H9 (cell line): ENCODE results near the gene HLA-DPB1. TPM values are rescaled to one million over a fixed set of nuclear protein-coding genes. Genes with fewer than 3 reads are reported as not detected.

Experiments used
- DNase-seq: peaks from one replicate; pipeline ENCODE4 v3.0.0-alpha.2; 2017
- H2AFZ ChIP-seq: one replicate; pipeline ENCODE4 v1.6.1; 2013; ENCODE audit warnings: mild to moderate bottlenecking, low read length, control low read depth, moderate library complexity
- H2AK5ac ChIP-seq: 2 replicates; pipeline ENCODE4 v1.6.1; 2013; ENCODE audit warnings: low read length, control low read depth, mixed read lengths; ENCODE audit not compliant: insufficient read length
- H2BK120ac ChIP-seq: one replicate; pipeline ENCODE4 v1.6.1; 2013; ENCODE audit warnings: low read depth, mild to moderate bottlenecking, low read length, control low read depth, inconsistent platforms; ENCODE audit not compliant: poor library complexity, severe bottlenecking
- H2BK12ac ChIP-seq: 2 replicates; pipeline ENCODE4 v1.6.1; 2013; ENCODE audit warnings: low read length, control low read depth, mixed read lengths, low read depth; ENCODE audit not compliant: insufficient read length
- H2BK15ac ChIP-seq: 2 replicates; pipeline ENCODE4 v1.6.1; 2013; ENCODE audit warnings: low read depth, low read length, control low read depth
- H2BK20ac ChIP-seq: one replicate; pipeline ENCODE4 v1.6.1; 2013; ENCODE audit warnings: low read depth, mild to moderate bottlenecking, low read length, control low read depth, inconsistent platforms; ENCODE audit not compliant: poor library complexity, severe bottlenecking
- H2BK5ac ChIP-seq: 2 replicates; pipeline ENCODE4 v1.6.1; 2013; ENCODE audit warnings: low read length, control low read depth, mixed read lengths; ENCODE audit not compliant: insufficient read length
- H3K14ac ChIP-seq: 2 replicates; pipeline ENCODE4 v1.6.1; 2013; ENCODE audit warnings: low read length, control low read depth; ENCODE audit not compliant: insufficient read depth
- H3K18ac ChIP-seq: 2 replicates; pipeline ENCODE4 v1.6.1; 2013; ENCODE audit warnings: low read depth, mild to moderate bottlenecking, mixed read lengths, low read length, control low read depth; ENCODE audit not compliant: insufficient read length
- H3K23ac ChIP-seq: 2 replicates; pipeline ENCODE4 v1.6.1; 2013; ENCODE audit warnings: low read length, control low read depth, mixed read lengths, low read depth; ENCODE audit not compliant: insufficient read length
- H3K23me2 ChIP-seq: 2 replicates; pipeline ENCODE4 v1.6.1; 2013; ENCODE audit warnings: low read depth, mild to moderate bottlenecking, mixed read lengths, low read length, control low read depth; ENCODE audit not compliant: insufficient read length, poor library complexity, severe bottlenecking
- H3K27ac ChIP-seq: 2 replicates; pipeline ENCODE4 v1.5.1; 2013; ENCODE audit warnings: low read length, control low read depth, mixed read lengths, low read depth; ENCODE audit not compliant: insufficient read length
- H3K27me3 ChIP-seq: 2 replicates; pipeline ENCODE4 v1.6.1; 2013; ENCODE audit warnings: low read length, control low read depth, inconsistent platforms; ENCODE audit not compliant: insufficient read depth
- H3K4ac ChIP-seq: 2 replicates; pipeline ENCODE4 v1.6.1; 2013; ENCODE audit warnings: low read depth, mild to moderate bottlenecking, control low read depth, inconsistent platforms, low read length, moderate library complexity
- H3K4me1 ChIP-seq: 2 replicates; pipeline ENCODE4 v1.6.1; 2013; ENCODE audit warnings: low read length, control low read depth, inconsistent platforms; ENCODE audit not compliant: insufficient read depth
- H3K4me2 ChIP-seq: 2 replicates; pipeline ENCODE4 v1.6.1; 2013; ENCODE audit warnings: low read length, control low read depth, mixed read lengths; ENCODE audit not compliant: insufficient read length, insufficient read depth
- H3K56ac ChIP-seq: 2 replicates; pipeline ENCODE4 v1.6.1; 2013; ENCODE audit warnings: low read depth, mild to moderate bottlenecking, mixed read lengths, low read length, control low read depth; ENCODE audit not compliant: insufficient read length
- H3K79me1 ChIP-seq: 2 replicates; pipeline ENCODE4 v1.6.1; 2013; ENCODE audit warnings: low read depth, mild to moderate bottlenecking, moderate library complexity, low read length, control low read depth, inconsistent platforms; ENCODE audit not compliant: insufficient read depth, poor library complexity, severe bottlenecking
- H3K79me2 ChIP-seq: 2 replicates; pipeline ENCODE4 v1.6.1; 2013; ENCODE audit warnings: low read length, control low read depth, inconsistent platforms; ENCODE audit not compliant: insufficient read depth
- H3K9ac ChIP-seq: 2 replicates; pipeline ENCODE4 v1.6.1; 2013; ENCODE audit warnings: low read length, control low read depth, mixed read lengths; ENCODE audit not compliant: insufficient read length; ENCODE audit errors: extremely low read depth
- H3K9me3 ChIP-seq: one replicate; pipeline ENCODE4 v1.6.1; 2013; ENCODE audit warnings: low read depth, low read length, inconsistent platforms; ENCODE audit not compliant: control insufficient read depth
- H3T11ph ChIP-seq: one replicate; pipeline ENCODE4 v1.6.1; 2013; ENCODE audit warnings: mild to moderate bottlenecking, low read length, control low read depth, inconsistent platforms
- H4K20me1 ChIP-seq: one replicate; pipeline ENCODE4 v1.6.1; 2013; ENCODE audit not compliant: control insufficient read depth, insufficient read length, insufficient read depth
- H4K5ac ChIP-seq: 2 replicates; pipeline ENCODE4 v1.6.1; 2013; ENCODE audit warnings: low read depth, mild to moderate bottlenecking, mixed read lengths, low read length, control low read depth; ENCODE audit not compliant: insufficient read length
- H4K8ac ChIP-seq: replicated peaks from 2 replicates; pipeline ENCODE4 v1.6.1; 2013; ENCODE audit warnings: low read length, control low read depth, mixed read lengths, low read depth; ENCODE audit not compliant: insufficient read length
- H4K91ac ChIP-seq: 2 replicates; pipeline ENCODE4 v1.6.1; 2013; ENCODE audit warnings: low read depth, mild to moderate bottlenecking, moderate library complexity, mixed read lengths, low read length, control low read depth; ENCODE audit not compliant: insufficient read length
- H3K27ac Mint-ChIP-seq, 3 experiments: 2 replicates in 2 of 3; 3 replicates in 1 of 3; pipeline ENCODE4 v1.8.0; 2020 to 2021; ENCODE audit warnings: mixed read lengths in 3 of 3, mild to moderate bottlenecking in 1 of 3, moderate library complexity in 1 of 3
- H3K27me3 Mint-ChIP-seq: 2 replicates; pipeline ENCODE4 v1.8.0; 2021; ENCODE audit warnings: low read depth, mild to moderate bottlenecking, moderate library complexity, mixed read lengths
- H3K36me3 Mint-ChIP-seq, 3 experiments: 2 replicates in 2 of 3; 3 replicates in 1 of 3; pipeline ENCODE4 v1.8.0; 2020 to 2021; ENCODE audit warnings: low read depth in 3 of 3, mixed read lengths in 3 of 3; ENCODE audit not compliant: insufficient read depth in 1 of 3
- H3K4me1 Mint-ChIP-seq, 2 experiments: 2 replicates each; pipeline ENCODE4 v1.8.0; 2020; ENCODE audit warnings: mixed read lengths in 2 of 2
- H3K4me3 Mint-ChIP-seq, 2 experiments: 2 replicates in 1 of 2; 3 replicates in 1 of 2; pipeline ENCODE4 v1.8.0; 2020 to 2021; ENCODE audit warnings: mild to moderate bottlenecking in 2 of 2, mixed read lengths in 2 of 2, moderate library complexity in 1 of 2
- H3K9me3 Mint-ChIP-seq, 2 experiments: 2 replicates in 1 of 2; 3 replicates in 1 of 2; pipeline ENCODE4 v1.8.0; 2020; ENCODE audit warnings: mild to moderate bottlenecking in 2 of 2, mixed read lengths in 2 of 2, moderate library complexity in 1 of 2
- CTCF ChIP-seq: fragments of 200-600 bp; sonication (generic); conservative IDR thresholded peaks from 3 replicates; pipeline ENCODE4 v1.8.0; 2021; ENCODE audit warnings: antibody characterized with exemption, mild to moderate bottlenecking
- WGBS: extraction: QIAGEN DNeasy Blood & Tissue Kit; methylation state at CpG from one replicate; pipeline ENCODE4 v1.1.7; 2013; ENCODE audit warnings: missing lambda C conversion rate, low lambda C conversion rate, mixed read lengths; ENCODE audit not compliant: insufficient read length; ENCODE audit errors: extremely low coverage; 5-methylcytosine and 5-hydroxymethylcytosine counted together
- total RNA-seq: library from RNA; stranded (reverse); gene quantifications from 2 replicates; pipeline ENCODE4 v1.2.1, GENCODE V29; 2021

HLA-DPB1 gene
- total RNA-seq, 1 experiment from 2014 or later: 23.6 TPM

- peaks cover 29% of the 10 kb centered on the region in 3 experiments for H3K36me3 Mint-ChIP-seq
- Histone ChIP-seq H2BK15ac (no peak overlapping the region), H2AK5ac (no peak overlapping the region), H2BK120ac (no peak overlapping the region), H3K9ac (no peak overlapping the region), H3K79me1 (no peaks in the 10 kb centered on the region), H4K8ac (no peak overlapping the region), H3T11ph (no peak overlapping the region), H3K18ac (no peak overlapping the region), H3K9me3 (peaks cover 7% of the 10 kb centered on the region), H2BK5ac (no peak overlapping the region), H2BK12ac (no peak overlapping the region), H3K27me3 (no peaks in the 10 kb centered on the region), H4K20me1 (no peaks in the 10 kb centered on the region), H3K27ac (no peak overlapping the region), H3K23me2 (peaks cover 16% of the 10 kb centered on the region), H4K5ac (no peak overlapping the region), H2BK20ac (no peak overlapping the region), H2AFZ (no peak overlapping the region), H3K14ac (no peak overlapping the region), H3K4ac (no peak overlapping the region), H3K79me2 (peaks cover 19% of the 10 kb centered on the region; the same call in 1 of the 2 replicates), H3K4me2 (peak overlapping the region; percentile 33), H3K23ac (no peak overlapping the region), H3K56ac (no peak overlapping the region), H3K4me1 (peaks cover 10% of the 10 kb centered on the region; the same call in 1 of the 2 replicates), H4K91ac (no peak overlapping the region)
- peaks cover 16 to 19% of the 10 kb centered on the region in 2 experiments for H3K9me3 Mint-ChIP-seq
- no peak for DNase-seq
- no CpG with 5 or more reads among the region's 3 CpGs for WGBS
- H3K27ac Mint-ChIP-seq: peak overlapping the region in 2 of 3 experiments; percentile 52 to 95; a peak in 2 of 7 replicates
- no peak for TF ChIP-seq CTCF
- no peak overlapping the region for H3K4me3 Mint-ChIP-seq
- peaks cover 1% of the 10 kb centered on the region for H3K27me3 Mint-ChIP-seq
- H3K4me1 Mint-ChIP-seq: peaks cover 79 to 82% of the 10 kb centered on the region in 2 experiments
Observed at GRCh38 chr6:33120001-33120400, 44.2 kb downstream of the HLA-DPB1 start.
